AG04450 (cell line): ENCODE results near the gene EXOC6B. TPM values are rescaled to one million over a fixed set of nuclear protein-coding genes. Genes with fewer than 3 reads are reported as not detected.

Experiments
- CTCF ChIA-PET: fragments of 300-600, 350-600 bp; formaldehyde crosslinking; extraction: SDS; loops from one replicate; lab custom pipeline; 2022; ENCODE audit warnings: antibody characterized with exemption, inconsistent platforms; lab: Charles Lee
- POLR2A ChIA-PET: fragments of 350-600 bp; formaldehyde crosslinking; extraction: SDS; loops from one replicate; lab custom pipeline; 2021; ENCODE audit warnings: antibody characterized with exemption, inconsistent platforms; lab: Yijun Ruan, JAX
- DNase-seq: peaks from one replicate; pipeline ENCODE4 v3.0.0-alpha.2; 2011; ENCODE audit warnings: low read depth, low spot score
- H3K27ac ChIP-seq: one replicate; pipeline ENCODE4 v1.5.1; 2012; ENCODE audit warnings: low read depth, low read length, control low read depth
- H3K27me3 ChIP-seq: one replicate; pipeline ENCODE4 v1.6.0; 2012; ENCODE audit warnings: low read length; ENCODE audit not compliant: control insufficient read depth, insufficient read depth
- H3K4me3 ChIP-seq: 2 replicates; pipeline ENCODE4 v1.5.1; 2011; ENCODE audit warnings: mild to moderate bottlenecking, low read depth, low read length, control low read depth
- H3K9me3 ChIP-seq: 2 replicates; pipeline ENCODE4 v1.5.1; 2012; ENCODE audit warnings: low read length; ENCODE audit not compliant: control insufficient read depth, insufficient read depth
- CTCF ChIP-seq: IDR thresholded peaks from 2 replicates; pipeline ENCODE4 v1.5.1; 2011; ENCODE audit warnings: low read depth, low read length, control low read depth, inconsistent platforms
- polyA plus RNA-seq: library from polyadenylated mRNA; depleted of rRNA; stranded (reverse); fragments of >200 nt; gene quantifications from 2 replicates; pipeline ENCODE4 v1.2.3, GENCODE V29; 2011

The EXOC6B gene
- polyA plus RNA-seq, 1 experiment: 28.7 TPM

GRCh38 chr2:72862239-72862988 is 36.6 kb upstream of the EXOC6B start:
- peak; percentile 75 for DNase-seq
- no peak overlapping the region for H3K27ac ChIP-seq
- no peaks in the 10 kb centered on the region for H3K9me3 ChIP-seq
- POLR2A ChIA-PET: interaction anchor here (0.7 kb wide), 1 partner anchor 208 kb away, joined by 3 read pairs; no protein-coding TSS in a partner anchor
- peaks cover 10% of the 10 kb centered on the region for H3K27me3 ChIP-seq
- peak overlapping the region; percentile 50 for H3K4me3 ChIP-seq
- CTCF ChIA-PET: interaction anchor here (0.6 to 6.4 kb wide), 50 partner anchors 9 to 1123 kb away, joined by 3 to 147 read pairs (median 4); partner anchors contain the start of gene SPR
- TF ChIP-seq CTCF: peak; percentile 100

- H3K9me3 ChIP-seq: no peaks in the 10 kb centered on the region
- ChIA-PET POLR2A (interaction anchor here (0.6 kb wide), 1 partner anchor 93 kb away, joined by 6 read pairs; no protein-coding TSS in a partner anchor), CTCF (interaction anchor here (0.5 to 6.4 kb wide), 47 partner anchors 9 to 1319 kb away, joined by 3 to 147 read pairs (median 5); partner anchors contain the start of gene SPR)
- TF ChIP-seq CTCF: peak; percentile 77
- DNase-seq: peak; percentile 16
- no peak overlapping the region for H3K27ac ChIP-seq
- no peak overlapping the region for H3K4me3 ChIP-seq
- H3K27me3 ChIP-seq: peaks cover 28% of the 10 kb centered on the region
Measured at GRCh38 chr2:72859831-72860262, 34.0 kb upstream of the EXOC6B start.

- TF ChIP-seq CTCF: no peak
- Histone ChIP-seq H3K4me3 (no peak overlapping the region), H3K27ac (no peak overlapping the region), H3K9me3 (no peaks in the 10 kb centered on the region), H3K27me3 (peaks cover 55% of the 10 kb centered on the region)
- POLR2A ChIA-PET: no interaction called here
- CTCF ChIA-PET: interaction anchor here (0.9 to 1.9 kb wide), 2 partner anchors 9 to 11 kb away, joined by 4 to 6 read pairs; no protein-coding TSS in a partner anchor
- DNase-seq: no peak
Measured at GRCh38 chr2:72851333-72851732, 25.5 kb upstream of the EXOC6B start.

GRCh38 chr2:72849138-72849462 is 23.3 kb upstream of the EXOC6B start:
- Histone ChIP-seq H3K27ac (no peak overlapping the region), H3K9me3 (no peaks in the 10 kb centered on the region), H3K4me3 (no peak overlapping the region), H3K27me3 (peaks cover 39% of the 10 kb centered on the region)
- no peak for TF ChIP-seq CTCF
- CTCF ChIA-PET: interaction anchor here (1.3 kb wide), 1 partner anchor 14 kb away, joined by 3 read pairs; no protein-coding TSS in a partner anchor
- POLR2A ChIA-PET: no interaction called here
- no peak for DNase-seq

GRCh38 chr2:72848436-72849137 is 22.8 kb upstream of the EXOC6B start:
- DNase-seq: no peak
- H3K9me3 ChIP-seq: no peaks in the 10 kb centered on the region
- ChIA-PET POLR2A (no interaction called here), CTCF (interaction anchor here (1.3 kb wide), 1 partner anchor 14 kb away, joined by 3 read pairs; no protein-coding TSS in a partner anchor)
- TF ChIP-seq CTCF: no peak
- no peak overlapping the region for H3K4me3 ChIP-seq
- peaks cover 43% of the 10 kb centered on the region for H3K27me3 ChIP-seq
- H3K27ac ChIP-seq: no peak overlapping the region
